ENCODE measurements around the gene XRN2. TPM values are rescaled to one million over a fixed set of nuclear protein-coding genes. Genes with fewer than 3 reads are reported as not detected.

XRN2 gene
- total and polyA plus RNA-seq, 4 donors: 24.3 to 48.3 (median 36.5) TPM

- DNase-seq: no peak
- no peak overlapping the region for H3K4me3 ChIP-seq (ENCODE audit: low read length in 2 of 2)
- no peak overlapping the region for H3K27ac ChIP-seq (ENCODE audit: low read depth in 1 of 2, low read length in 2 of 2)
- WGBS, 2 donors: 66 to 83% methylated on average over 1 of the region's 1 CpG
- H3K36me3 ChIP-seq (ENCODE audit: control insufficient read depth in 1 of 2, insufficient read depth in 2 of 2, low read length in 1 of 2): no peaks in the 10 kb centered on the region
- ATAC-seq (ENCODE audit: low FRiP score): no peak
- intact Hi-C loops (cut with DNase I): no loop called here
- H3K27me3 ChIP-seq (ENCODE audit: control insufficient read depth in 1 of 2, insufficient read depth in 2 of 2, low read length in 1 of 2): no peaks in the 10 kb centered on the region
- peaks cover 0 to 5% of the 10 kb centered on the region in 2 donors for H3K4me1 ChIP-seq (ENCODE audit: control insufficient read depth in 1 of 2, insufficient read depth in 2 of 2, low read length in 2 of 2)
- H3K9me3 ChIP-seq (ENCODE audit: control insufficient read depth, low read length): no peaks in the 10 kb centered on the region
Measured at GRCh38 chr20:21326700-21327099, 23.6 kb downstream of the XRN2 start.

GRCh38 chr20:21336455-21337151 lies 33.5 kb downstream of the XRN2 start:
- WGBS, 2 donors: 98 to 100% methylated on average over 2 of the region's 2 CpGs
- Histone ChIP-seq H3K27ac (ENCODE audit: low read depth in 1 of 2, low read length in 2 of 2) (no peak overlapping the region), H3K4me1 (ENCODE audit: control insufficient read depth in 1 of 2, insufficient read depth in 2 of 2, low read length in 2 of 2) (no peaks in the 10 kb centered on the region), H3K36me3 (ENCODE audit: control insufficient read depth in 1 of 2, insufficient read depth in 2 of 2, low read length in 1 of 2) (peaks cover 9 to 14% of the 10 kb centered on the region in 2 donors), H3K9me3 (ENCODE audit: control insufficient read depth, low read length) (no peaks in the 10 kb centered on the region), H3K4me3 (ENCODE audit: low read length in 2 of 2) (no peak overlapping the region), H3K27me3 (ENCODE audit: control insufficient read depth in 1 of 2, insufficient read depth in 2 of 2, low read length in 1 of 2) (no peaks in the 10 kb centered on the region)
- no peak for ATAC-seq (ENCODE audit: low FRiP score)
- DNase-seq: no peak
- intact Hi-C loops (cut with DNase I): no loop called here

GRCh38 chr20:21338291-21338690 lies 35.2 kb downstream of the XRN2 start:
- no peak for DNase-seq
- H3K4me3 ChIP-seq (ENCODE audit: low read length in 2 of 2): no peak overlapping the region
- intact Hi-C loops (cut with DNase I): no loop called here
- WGBS, 2 donors: 60 to 65% methylated on average over 4 of the region's 4 CpGs
- no peaks in the 10 kb centered on the region for H3K27me3 ChIP-seq (ENCODE audit: control insufficient read depth in 1 of 2, insufficient read depth in 2 of 2, low read length in 1 of 2)
- H3K4me1 ChIP-seq (ENCODE audit: control insufficient read depth in 1 of 2, insufficient read depth in 2 of 2, low read length in 2 of 2): no peaks in the 10 kb centered on the region
- H3K9me3 ChIP-seq (ENCODE audit: control insufficient read depth, low read length): no peaks in the 10 kb centered on the region
- H3K27ac ChIP-seq (ENCODE audit: low read depth in 1 of 2, low read length in 2 of 2): no peak overlapping the region
- no peak for ATAC-seq (ENCODE audit: low FRiP score)
- H3K36me3 ChIP-seq (ENCODE audit: control insufficient read depth in 1 of 2, insufficient read depth in 2 of 2, low read length in 1 of 2): peaks cover 10 to 14% of the 10 kb centered on the region in 2 donors

GRCh38 chr20:21339499-21339898 lies 36.4 kb downstream of the XRN2 start:
- 89 to 94% methylated on average over 3 of the region's 3 CpGs for WGBS, 2 donors
- intact Hi-C loops (cut with DNase I): no loop called here
- Histone ChIP-seq H3K9me3 (ENCODE audit: control insufficient read depth, low read length) (no peaks in the 10 kb centered on the region), H3K4me1 (ENCODE audit: control insufficient read depth in 1 of 2, insufficient read depth in 2 of 2, low read length in 2 of 2) (no peaks in the 10 kb centered on the region), H3K27me3 (ENCODE audit: control insufficient read depth in 1 of 2, insufficient read depth in 2 of 2, low read length in 1 of 2) (no peaks in the 10 kb centered on the region), H3K27ac (ENCODE audit: low read depth in 1 of 2, low read length in 2 of 2) (no peak overlapping the region), H3K4me3 (ENCODE audit: low read length in 2 of 2) (no peak overlapping the region), H3K36me3 (ENCODE audit: control insufficient read depth in 1 of 2, insufficient read depth in 2 of 2, low read length in 1 of 2) (peaks cover 10 to 12% of the 10 kb centered on the region in 2 donors)
- DNase-seq: no peak
- no peak for ATAC-seq (ENCODE audit: low FRiP score)

- no peak overlapping the region for H3K4me3 ChIP-seq (ENCODE audit: low read length in 2 of 2)
- H3K9me3 ChIP-seq (ENCODE audit: control insufficient read depth, low read length): no peaks in the 10 kb centered on the region
- ATAC-seq (ENCODE audit: low FRiP score) (no peak), DNase-seq (no peak)
- intact Hi-C loops (cut with DNase I): no loop called here
- H3K36me3 ChIP-seq (ENCODE audit: control insufficient read depth in 1 of 2, insufficient read depth in 2 of 2, low read length in 1 of 2): peaks cover 10 to 12% of the 10 kb centered on the region in 2 donors
- H3K4me1 ChIP-seq (ENCODE audit: control insufficient read depth in 1 of 2, insufficient read depth in 2 of 2, low read length in 2 of 2): no peaks in the 10 kb centered on the region
- WGBS, 2 donors: 81 to 94% methylated on average over 3 of the region's 3 CpGs
- no peaks in the 10 kb centered on the region for H3K27me3 ChIP-seq (ENCODE audit: control insufficient read depth in 1 of 2, insufficient read depth in 2 of 2, low read length in 1 of 2)
- H3K27ac ChIP-seq (ENCODE audit: low read depth in 1 of 2, low read length in 2 of 2): no peak overlapping the region
Measured at GRCh38 chr20:21340991-21341697, 38.0 kb downstream of the XRN2 start.

- H3K9me3 ChIP-seq (ENCODE audit: control insufficient read depth, low read length): no peaks in the 10 kb centered on the region
- no peaks in the 10 kb centered on the region for H3K27me3 ChIP-seq (ENCODE audit: control insufficient read depth in 1 of 2, insufficient read depth in 2 of 2, low read length in 1 of 2)
- no peak overlapping the region for H3K4me3 ChIP-seq (ENCODE audit: low read length in 2 of 2)
- DNase-seq: no peak
- no peak for ATAC-seq (ENCODE audit: low FRiP score)
- intact Hi-C loops (cut with DNase I): no loop called here
- H3K27ac ChIP-seq (ENCODE audit: low read depth in 1 of 2, low read length in 2 of 2): no peak overlapping the region
- no peaks in the 10 kb centered on the region for H3K4me1 ChIP-seq (ENCODE audit: control insufficient read depth in 1 of 2, insufficient read depth in 2 of 2, low read length in 2 of 2)
- 61% methylated on average over 4 of the region's 4 CpGs for WGBS, 2 donors
- peaks cover 6 to 10% of the 10 kb centered on the region in 2 donors for H3K36me3 ChIP-seq (ENCODE audit: control insufficient read depth in 1 of 2, insufficient read depth in 2 of 2, low read length in 1 of 2)
Measured at GRCh38 chr20:21342656-21343345, 39.7 kb downstream of the XRN2 start.

GRCh38 chr20:21344206-21344900 lies 41.2 kb downstream of the XRN2 start:
- Histone ChIP-seq H3K9me3 (ENCODE audit: control insufficient read depth, low read length) (no peaks in the 10 kb centered on the region), H3K4me3 (ENCODE audit: low read length in 2 of 2) (no peak overlapping the region), H3K27ac (ENCODE audit: low read depth in 1 of 2, low read length in 2 of 2) (no peak overlapping the region), H3K36me3 (ENCODE audit: control insufficient read depth in 1 of 2, insufficient read depth in 2 of 2, low read length in 1 of 2) (peaks cover 3 to 11% of the 10 kb centered on the region in 2 donors), H3K4me1 (ENCODE audit: control insufficient read depth in 1 of 2, insufficient read depth in 2 of 2, low read length in 2 of 2) (no peaks in the 10 kb centered on the region), H3K27me3 (ENCODE audit: control insufficient read depth in 1 of 2, insufficient read depth in 2 of 2, low read length in 1 of 2) (no peaks in the 10 kb centered on the region)
- intact Hi-C loops (cut with DNase I): no loop called here
- 89 to 91% methylated on average over 5 of the region's 5 CpGs for WGBS, 2 donors
- ATAC-seq (ENCODE audit: low FRiP score): no peak
- no peak for DNase-seq

- Histone ChIP-seq H3K4me3 (ENCODE audit: low read length in 2 of 2) (no peak overlapping the region), H3K4me1 (ENCODE audit: control insufficient read depth in 1 of 2, insufficient read depth in 2 of 2, low read length in 2 of 2) (no peaks in the 10 kb centered on the region), H3K36me3 (ENCODE audit: control insufficient read depth in 1 of 2, insufficient read depth in 2 of 2, low read length in 1 of 2) (peaks cover 3 to 9% of the 10 kb centered on the region in 2 donors), H3K27me3 (ENCODE audit: control insufficient read depth in 1 of 2, insufficient read depth in 2 of 2, low read length in 1 of 2) (no peaks in the 10 kb centered on the region), H3K27ac (ENCODE audit: low read depth in 1 of 2, low read length in 2 of 2) (no peak overlapping the region), H3K9me3 (ENCODE audit: control insufficient read depth, low read length) (no peaks in the 10 kb centered on the region)
- DNase-seq: no peak
- WGBS, 2 donors: 83 to 84% methylated on average over 1 of the region's 1 CpG
- ATAC-seq (ENCODE audit: low FRiP score): no peak
- intact Hi-C loops (cut with DNase I): no loop called here
Measured at GRCh38 chr20:21344961-21345360, 41.8 kb downstream of the XRN2 start.
